ENCODE measurements around the gene CCL26.

- TF ChIP-seq CTCF (IDR thresholded peaks at IDR 0.05): no peak
- no peak for TF ChIP-seq POLR2A (IDR thresholded peaks at IDR 0.05)
Measured at GRCh38 chr7:75725306-75725705, 46.7 kb downstream of the CCL26 start.

Data from uterus (tissue), 2 donors.